GM21576 (cell line): Measurements from ENCODE around the gene MEMO1.
"Not testable (repeated sequence)": the region's sequence is repeated elsewhere in the genome, so short reads cannot be mapped to it uniquely, and the experiment has no call there.

ENCODE experiments used
- ATAC-seq: cut with Tn5 transposase; IDR thresholded peaks from one replicate; pipeline ENCODE4 v1.9.1; 2021; ENCODE audit warnings: mild to moderate bottlenecking, moderate library complexity; ENCODE audit not compliant: unreplicated experiment

MEMO1 gene

DNA sequence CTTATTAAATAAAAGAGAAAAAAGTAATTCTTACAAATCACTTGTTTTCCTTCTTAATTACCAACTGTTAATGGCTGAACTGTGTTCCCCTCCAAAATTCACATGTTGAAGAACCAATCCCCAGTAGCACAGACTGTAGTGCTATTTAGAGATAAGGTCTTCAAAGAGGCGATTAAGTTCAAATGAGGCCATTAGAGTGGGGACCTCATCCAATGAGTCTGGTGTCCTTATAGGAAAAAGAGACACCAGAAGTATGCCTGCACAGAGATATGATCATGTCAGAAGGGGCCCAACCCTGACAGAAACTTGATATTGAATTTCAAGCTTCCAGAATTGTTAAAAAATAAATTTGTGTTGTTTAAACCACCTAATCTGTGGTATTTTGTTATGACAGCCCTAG is 89.8 kb downstream of the MEMO1 start:
- no peak for ATAC-seq

DNA sequence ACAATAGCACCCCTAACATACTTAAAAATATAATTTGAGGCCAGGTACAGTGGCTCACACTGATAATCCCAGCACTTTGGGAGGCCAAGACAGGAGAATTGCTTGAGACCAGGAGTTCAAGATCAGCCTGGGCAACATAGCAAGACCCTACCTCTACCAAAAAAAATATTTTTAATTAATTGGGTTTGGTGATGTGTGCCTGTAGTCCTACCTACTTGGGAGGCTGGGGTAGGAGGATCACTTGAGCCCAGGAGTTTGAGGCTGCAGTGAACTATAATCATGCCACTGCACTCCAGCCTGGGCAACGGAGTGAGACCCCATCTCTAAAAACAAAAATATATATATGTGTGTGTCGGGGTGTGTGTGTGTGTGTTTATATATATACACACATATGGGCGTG is 91.3 kb downstream of the MEMO1 start:
- ATAC-seq, result no peak

DNA sequence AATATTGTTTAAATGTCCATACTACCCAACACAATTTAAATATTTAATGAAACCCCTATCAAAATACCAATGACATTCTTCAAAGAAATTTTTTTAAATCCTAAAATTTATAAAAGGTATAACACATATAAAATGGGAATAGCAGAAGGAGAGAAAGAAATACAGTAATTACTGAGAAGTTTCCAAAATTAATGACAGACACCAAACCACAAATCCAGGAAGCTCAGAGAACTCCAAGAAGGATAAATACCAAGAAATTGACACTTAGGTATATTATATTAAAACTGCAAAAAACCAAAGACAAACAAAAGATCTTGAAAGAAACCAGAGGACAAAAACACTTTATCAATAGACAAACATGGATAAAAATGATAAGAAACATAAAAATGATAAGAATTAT is 101.1 kb downstream of the MEMO1 start:
- no peak for ATAC-seq

DNA sequence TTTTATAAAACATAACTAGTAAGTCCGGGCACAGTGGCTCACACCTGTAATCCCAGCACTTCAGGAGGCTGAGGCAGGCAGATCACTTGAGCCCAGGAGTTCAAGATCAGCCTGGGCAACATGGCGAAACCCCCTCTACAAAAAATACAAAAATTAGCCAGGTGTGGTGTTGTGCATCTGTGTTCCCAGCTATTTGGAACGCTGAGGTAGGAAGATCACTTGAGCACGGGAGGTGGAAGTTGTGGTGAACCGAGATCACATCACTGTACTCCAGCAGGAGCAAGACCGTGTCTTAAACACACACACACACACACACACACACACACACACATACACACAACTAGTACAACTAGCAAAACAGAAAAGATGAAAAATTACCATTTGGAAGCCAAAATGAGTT is 103.3 kb downstream of the MEMO1 start:
- ATAC-seq, result not testable (repeated sequence)

DNA sequence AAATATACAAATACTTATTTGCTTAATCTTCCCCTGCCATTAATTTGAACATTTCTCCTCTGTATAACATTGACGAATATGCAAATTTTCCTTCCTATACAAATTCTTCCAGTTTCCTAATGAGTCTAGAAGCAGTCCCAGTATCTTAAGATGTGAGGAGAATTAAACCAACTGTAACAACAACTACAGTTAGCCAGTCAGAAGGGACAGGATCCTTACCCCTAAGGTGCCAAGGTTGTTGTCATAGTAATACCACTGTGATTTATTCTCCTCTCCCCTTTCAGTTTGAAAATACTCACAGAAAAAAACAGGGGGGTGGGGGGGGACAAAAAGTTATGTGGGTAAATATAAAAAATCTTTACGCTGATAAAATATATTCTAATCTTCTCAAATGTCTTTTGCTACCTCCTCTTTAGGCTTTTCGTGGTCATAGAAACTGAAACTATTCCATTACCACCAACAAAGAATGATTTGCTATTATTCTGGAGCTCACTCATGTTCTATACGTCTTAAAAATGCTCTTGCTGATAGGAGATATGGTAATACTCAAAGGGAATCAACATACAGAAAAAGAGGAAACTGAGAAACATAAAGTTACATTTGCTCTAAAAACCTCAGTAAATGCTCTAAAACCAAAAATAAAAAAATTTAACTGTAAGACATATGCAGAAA is 107.6 kb downstream of the MEMO1 start:
- ATAC-seq, result no peak

DNA sequence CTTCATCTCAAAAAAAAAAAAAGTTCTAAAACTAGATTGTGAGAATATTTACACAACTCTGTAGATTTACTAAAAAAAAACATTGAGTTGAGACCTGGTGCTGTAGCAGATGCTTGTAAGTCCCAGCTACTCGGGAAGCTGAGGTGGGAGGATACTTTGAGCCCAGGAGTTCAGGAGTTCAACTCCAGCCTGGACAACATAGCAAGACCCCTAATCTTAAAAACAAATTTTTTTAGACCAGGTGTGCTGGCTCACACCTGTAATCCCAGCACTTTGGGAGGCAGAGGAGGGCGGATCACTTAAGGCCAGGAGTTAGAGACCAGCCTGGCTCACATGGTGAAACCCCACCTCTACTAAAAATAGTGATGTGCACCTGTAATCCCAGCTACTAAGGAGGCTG is 108.9 kb downstream of the MEMO1 start:
- no peak for ATAC-seq

DNA sequence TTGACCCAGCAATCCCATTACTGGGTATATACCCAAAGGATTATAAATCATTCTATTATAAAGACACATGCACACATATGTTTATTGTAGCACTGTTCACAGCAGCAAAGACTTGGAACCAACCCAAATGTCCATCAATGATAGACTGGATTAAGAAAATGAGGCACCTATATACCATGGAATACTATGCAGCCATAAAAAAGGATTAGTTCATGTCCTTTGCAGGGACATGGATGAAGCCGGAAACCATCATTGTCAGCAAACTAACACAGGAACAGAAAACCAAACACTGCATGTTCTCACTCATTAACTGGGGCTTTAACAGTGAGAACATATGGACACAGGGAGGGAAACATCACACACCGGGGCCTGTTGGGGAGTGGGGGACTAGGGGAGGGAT is 110.7 kb downstream of the MEMO1 start:
- ATAC-seq, result not testable (repeated sequence)

DNA sequence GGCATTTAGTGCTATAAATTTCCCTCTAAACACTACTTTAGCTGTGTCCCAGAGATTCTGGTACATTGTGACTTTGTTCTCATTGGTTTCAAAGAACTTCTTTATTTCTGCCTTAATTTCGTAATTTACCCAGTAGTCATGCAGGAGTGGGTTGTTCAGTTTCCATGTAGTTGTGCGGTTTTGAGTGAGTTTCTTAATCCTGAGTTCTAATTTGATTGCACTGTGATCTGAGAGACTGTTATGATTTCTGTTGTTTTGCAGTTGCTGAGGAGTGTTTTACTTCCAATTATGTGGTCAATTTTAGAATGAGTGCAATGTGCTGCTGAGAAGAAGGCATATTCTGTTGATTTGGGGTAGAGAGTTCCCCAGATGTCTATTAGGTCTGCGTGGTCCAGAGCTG is 112.5 kb downstream of the MEMO1 start:
- not testable (repeated sequence) for ATAC-seq

DNA sequence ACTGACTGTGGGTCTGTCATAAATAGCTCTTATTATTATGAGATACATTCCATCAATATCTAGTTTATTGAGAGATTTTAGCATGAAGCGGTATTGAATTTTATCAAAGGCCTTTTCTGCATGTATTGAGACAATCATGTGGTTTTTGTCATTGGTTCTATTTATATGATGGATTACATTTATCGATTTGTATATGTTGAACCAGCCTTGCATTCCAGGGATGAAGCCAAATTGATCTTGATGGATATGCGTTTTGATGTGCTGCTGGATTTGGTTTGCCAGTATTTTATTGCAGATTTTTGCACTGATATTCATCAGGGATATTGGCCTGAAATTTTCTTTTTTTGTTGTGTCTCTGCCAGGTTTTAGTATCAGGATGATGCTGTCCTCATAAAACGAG is 113.5 kb downstream of the MEMO1 start:
- not testable (repeated sequence) for ATAC-seq

DNA sequence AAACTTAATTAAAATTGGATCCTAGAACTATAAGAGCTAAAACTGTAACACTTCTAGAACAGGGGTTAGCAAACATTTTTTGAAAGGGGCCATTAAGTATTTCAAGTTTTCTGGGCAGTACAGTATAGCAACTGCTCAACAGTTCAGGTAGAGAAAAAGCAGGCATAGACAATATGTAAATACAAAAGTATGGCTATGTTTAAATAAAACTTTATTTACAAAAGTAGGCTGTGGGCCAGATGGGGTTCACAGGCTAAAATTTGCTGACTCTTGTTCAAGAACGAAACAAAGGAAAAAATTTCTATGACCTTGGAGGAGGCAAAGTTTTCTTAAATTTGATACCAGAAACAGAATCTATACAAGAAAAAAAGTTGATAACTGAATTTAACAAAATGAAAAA is 114.5 kb downstream of the MEMO1 start:
- ATAC-seq, result no peak

DNA sequence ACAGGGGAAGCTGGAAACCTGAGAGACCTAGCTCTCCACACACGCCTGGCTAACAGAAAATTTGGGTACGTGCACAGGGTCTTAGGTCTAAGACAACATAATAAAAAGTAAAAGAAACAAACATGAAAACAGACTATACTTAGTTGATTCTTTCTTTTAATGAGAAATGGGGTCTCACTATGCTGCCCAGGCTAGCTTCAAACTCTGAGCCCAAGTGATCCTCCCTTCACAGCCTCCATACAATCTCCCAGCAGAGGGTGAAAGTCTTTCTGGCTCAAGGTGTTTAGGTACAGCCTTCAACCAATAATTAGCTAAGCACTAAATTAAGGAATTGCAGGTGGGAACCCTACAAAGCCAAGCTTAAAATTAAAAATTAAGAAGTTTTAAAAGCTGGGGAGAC is 116.2 kb downstream of the MEMO1 start:
- ATAC-seq, result no peak

DNA sequence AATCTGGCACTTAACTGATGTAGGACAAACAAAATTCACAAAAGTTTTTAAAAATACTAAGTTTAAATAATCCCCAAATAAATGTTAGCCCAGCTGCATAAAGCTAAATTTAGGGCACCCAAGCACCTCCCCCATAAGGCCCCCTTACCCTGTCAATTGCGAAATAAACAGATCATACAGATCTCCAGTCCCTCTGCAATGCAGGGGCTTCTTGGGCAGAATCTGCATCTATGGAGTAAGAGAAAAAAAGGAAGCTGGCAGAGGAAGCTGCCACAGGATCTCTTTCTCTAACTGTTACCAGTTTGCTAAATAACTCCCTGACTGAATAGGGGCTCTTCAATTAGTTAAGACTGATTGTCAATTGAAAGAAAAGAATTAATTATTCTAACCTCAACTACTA is 117.7 kb downstream of the MEMO1 start:
- no peak for ATAC-seq

DNA sequence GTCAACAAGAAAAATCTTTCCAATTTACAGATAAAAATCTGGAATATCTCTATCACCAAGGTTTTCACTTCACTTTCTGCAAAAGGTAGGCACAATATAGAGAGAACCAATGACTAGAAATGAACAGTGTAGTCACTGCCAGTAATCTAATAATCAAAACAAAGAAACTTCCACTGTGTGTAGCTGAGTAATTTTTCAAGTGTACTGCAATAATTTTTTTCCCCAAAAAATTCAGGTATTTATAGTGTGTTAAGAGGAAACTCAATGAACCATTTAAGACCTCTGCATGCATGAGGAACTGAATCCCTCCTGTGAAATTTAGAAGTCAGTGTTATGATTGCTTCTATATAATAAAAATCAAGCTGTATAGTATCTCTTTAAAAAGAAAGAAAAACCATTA is 121.8 kb downstream of the MEMO1 start:
- no peak for ATAC-seq

DNA sequence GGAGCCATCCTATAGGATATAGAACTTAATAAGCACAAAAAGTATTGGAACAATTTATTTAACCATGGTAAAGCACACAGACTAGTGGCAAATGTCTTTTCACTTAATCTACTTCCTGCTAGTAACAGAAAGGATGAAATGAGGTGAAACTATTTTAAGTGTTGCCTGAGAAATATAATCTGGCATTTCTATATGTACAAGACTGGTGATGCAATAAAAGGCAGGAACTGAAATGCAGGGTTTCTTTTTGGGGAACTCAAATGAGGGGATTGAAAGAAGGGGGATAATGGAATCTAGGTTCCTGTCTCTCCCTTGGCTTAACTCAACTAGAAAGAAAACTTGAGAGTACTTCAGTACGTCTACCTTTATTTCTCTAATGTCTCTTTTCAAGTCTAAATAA is 122.3 kb downstream of the MEMO1 start:
- no peak for ATAC-seq

DNA sequence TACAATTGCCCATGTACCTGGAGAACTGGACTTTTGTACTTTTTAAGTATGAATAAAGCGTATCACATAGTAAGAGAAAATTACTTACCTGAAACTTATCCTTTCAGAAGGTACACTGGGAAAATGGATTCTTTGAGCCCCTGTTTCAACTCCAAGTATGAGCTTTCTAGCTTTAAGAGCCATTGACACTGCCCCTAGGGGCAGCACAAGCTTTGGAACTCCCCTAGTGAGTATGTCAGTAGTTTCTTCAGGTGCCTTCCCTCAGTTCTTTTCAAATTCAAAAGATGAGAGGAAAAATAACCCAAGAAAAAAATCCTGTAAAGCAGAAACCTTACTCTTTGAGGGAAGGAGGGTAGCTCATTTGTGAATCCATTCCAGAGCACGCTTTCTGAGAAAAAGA is 124.1 kb downstream of the MEMO1 start:
- ATAC-seq, result no peak

DNA sequence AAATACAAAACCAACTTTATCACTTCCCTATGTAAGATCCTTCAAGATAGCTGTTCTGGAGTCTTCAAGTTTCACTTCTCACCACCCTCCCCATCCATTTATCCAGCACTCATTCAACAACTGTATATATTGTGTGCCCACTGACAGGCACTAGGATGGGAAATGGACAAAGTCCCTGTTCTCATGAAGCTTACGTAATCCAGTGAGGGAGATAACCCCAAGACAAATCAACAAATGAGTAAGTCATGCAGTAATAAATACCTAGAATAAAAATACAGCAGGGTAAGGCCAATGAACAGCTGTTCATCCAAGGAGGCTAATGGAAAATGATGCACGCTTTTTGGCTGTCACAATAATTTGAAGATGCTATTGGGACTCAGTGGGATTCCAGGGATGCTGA is 133.8 kb downstream of the MEMO1 start:
- ATAC-seq, result no peak

DNA sequence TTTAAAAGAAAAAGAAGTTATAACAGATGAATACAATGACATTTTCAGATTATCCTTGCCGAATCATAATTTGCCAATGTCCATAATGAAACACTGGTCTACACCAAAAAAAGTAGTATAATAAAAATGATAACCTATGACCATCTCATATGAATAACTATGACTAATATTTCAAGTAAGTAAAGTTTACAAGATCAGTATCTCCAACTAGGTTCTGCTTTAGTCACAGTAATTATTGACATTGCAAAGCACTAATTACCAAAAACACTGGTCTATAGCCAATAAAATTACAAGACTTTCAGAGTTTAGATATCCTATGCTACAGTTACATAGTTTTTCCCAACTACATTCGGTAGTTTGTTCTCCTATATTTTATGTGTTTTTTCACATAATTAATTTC is 136.7 kb downstream of the MEMO1 start:
- ATAC-seq, result no peak

DNA sequence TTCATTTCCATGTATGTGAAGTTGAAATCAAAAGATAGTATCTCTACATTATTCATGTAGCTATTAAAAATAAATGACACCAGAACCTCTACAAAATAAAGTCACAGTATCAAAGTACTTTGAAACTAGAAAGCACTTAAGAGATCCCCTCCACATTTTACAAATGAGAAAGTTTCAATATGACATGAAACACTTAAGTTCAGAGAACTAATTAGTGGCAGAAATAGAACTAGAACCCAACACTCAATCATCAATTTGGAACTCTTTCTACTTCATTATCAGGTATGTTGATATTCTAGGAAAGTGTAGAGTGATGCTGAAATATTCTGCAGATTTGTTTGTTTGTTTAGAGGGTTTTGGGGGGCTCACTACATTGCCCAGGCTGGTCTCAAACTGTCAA is 145.6 kb downstream of the MEMO1 start:
- ATAC-seq, result no peak

DNA sequence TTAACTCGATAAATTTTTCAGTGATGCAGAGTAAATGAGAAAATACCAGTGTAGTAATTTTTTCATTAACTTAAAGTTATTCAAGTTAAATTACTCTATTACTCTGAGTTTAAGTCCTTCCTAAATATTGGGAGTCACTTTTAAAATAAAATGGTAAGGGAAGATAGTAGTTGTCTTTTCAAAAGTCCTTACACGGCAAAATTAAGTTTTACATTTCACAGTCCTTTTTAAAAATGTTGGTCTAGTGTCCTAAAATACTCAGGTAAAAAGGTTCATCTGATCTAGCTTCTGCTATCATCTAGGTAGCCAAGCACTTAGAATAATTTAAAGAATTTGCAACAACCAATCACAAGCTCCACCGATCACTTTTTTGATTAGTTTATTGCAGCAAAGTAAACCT is 146.9 kb downstream of the MEMO1 start:
- no peak for ATAC-seq

DNA sequence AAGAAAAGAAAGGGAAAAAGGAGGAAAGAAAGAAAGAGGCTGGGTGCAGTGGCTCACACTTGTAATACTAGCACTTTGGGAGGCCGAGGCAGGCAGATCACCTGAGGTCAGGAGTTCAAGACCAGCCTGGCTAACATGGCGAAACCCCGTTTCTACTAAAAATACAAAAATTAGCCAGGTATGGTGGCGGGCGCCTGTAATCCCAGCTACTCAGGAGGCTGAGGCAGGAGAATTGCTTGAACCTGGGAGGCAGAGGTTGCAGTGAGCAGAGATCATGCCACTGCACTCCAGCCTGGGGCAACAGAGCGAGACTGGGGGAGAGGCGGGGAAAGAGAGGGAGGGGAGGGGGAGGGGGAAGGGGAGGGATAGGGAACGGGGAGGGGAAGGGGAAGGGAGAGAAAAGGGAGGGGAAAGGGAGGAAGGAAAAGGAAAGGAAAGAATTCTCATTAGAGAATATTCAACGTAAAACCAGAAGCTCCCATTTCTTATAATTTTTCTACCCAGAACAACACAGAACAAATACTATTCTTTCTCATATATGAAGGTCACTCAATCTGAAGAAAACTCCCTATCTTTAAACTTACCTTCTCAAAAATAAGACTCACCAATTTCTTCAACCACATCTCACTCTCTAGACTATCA is 147.7 kb downstream of the MEMO1 start:
- not testable (repeated sequence) for ATAC-seq

DNA sequence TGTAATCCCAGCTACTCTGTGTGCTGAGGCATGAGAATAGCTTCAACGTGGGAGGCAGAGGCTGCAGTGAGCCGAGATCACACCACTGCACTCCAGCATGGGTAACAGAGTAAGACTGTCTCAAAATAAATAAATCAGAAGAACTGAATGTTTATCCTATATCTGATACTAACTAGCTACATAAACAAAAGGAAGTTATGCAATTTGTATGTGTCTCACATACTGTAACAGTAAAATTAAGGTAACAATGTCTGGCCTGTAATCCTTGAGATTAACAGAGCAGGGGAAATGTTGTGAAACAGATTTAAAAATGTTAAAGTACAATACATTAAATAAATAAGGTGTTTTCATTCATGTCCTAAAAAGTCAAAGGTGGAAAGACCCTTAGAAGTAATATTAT is 150.8 kb downstream of the MEMO1 start:
- no peak for ATAC-seq

DNA sequence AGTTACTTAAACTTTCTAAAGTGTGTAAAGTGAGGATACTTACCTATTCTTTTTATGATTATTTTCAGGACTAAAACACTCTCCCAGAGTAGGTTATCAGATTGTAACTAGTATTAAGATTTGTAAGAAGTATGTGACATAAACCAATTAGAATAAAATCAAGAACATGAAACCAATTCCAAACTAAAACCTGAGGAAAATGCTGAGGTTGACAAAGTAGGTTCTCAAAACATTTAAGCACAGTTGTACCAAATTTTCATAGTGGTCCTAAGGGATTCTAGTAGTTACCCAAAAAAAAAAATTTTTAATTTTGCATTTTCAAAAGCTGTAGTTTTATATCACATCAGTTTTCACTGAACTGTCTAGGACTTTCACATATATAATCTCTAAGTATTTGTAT is 157.3 kb downstream of the MEMO1 start:
- ATAC-seq, result no peak

DNA sequence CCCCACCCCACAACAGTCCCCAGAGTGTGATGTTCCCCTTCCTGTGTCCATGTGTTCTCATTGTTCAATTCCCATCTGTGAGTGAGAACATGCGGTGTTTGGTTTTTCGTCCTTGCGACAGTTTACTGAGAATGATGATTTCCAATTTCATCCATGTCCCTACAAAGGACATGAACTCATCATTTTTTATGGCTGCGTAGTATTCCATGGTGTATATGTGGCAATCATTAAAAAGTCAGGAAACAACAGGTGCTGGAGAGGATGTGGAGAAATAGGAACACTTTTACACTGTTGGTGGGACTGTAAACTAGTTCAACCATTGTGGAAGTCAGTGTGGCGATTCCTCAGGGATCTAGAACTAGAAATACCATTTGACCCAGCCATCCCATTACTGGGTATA is 168.7 kb downstream of the MEMO1 start:
- ATAC-seq, result not testable (repeated sequence)
